HepG2 (cell line): ENCODE results near the gene SLC19A1. TPM values are rescaled to one million over a fixed set of nuclear protein-coding genes. Genes with fewer than 3 reads are reported as not detected.

Source experiments
- BRD4 ChIP-seq: sonication (generic); formaldehyde crosslinking; IDR thresholded peaks from 2 replicates; pipeline ENCODE4 v1.4.0; 2020; ENCODE audit warnings: missing genetic modification reagents
- CBX5 ChIP-seq: sonication (generic); formaldehyde crosslinking; IDR thresholded peaks from 2 replicates; pipeline ENCODE4 v1.4.0; 2020; ENCODE audit warnings: missing genetic modification reagents, borderline replicate concordance
- DR1 ChIP-seq: sonication (generic); formaldehyde crosslinking; IDR thresholded peaks from 2 replicates; pipeline ENCODE4 v1.8.0; 2021; ENCODE audit warnings: mild to moderate bottlenecking, missing genetic modification reagents, inconsistent platforms
- KLF15 ChIP-seq: sonication (generic); formaldehyde crosslinking; IDR thresholded peaks from 2 replicates; pipeline ENCODE4 v1.8.1; 2023; ENCODE audit warnings: borderline replicate concordance, mild to moderate bottlenecking, inconsistent platforms, missing genetic modification reagents, mixed read lengths
- NFIB ChIP-seq: sonication (generic); formaldehyde crosslinking; IDR thresholded peaks from 2 replicates; pipeline ENCODE4 v1.9.0; 2021; ENCODE audit warnings: missing genetic modification reagents, mild to moderate bottlenecking, borderline replicate concordance
- PHF20 ChIP-seq: sonication (generic); formaldehyde crosslinking; IDR thresholded peaks from 2 replicates; pipeline ENCODE4 v1.5.0; 2020; ENCODE audit warnings: mild to moderate bottlenecking, missing genetic modification reagents
- SP5 ChIP-seq: IDR thresholded peaks from 2 replicates; pipeline ENCODE4 v1.6.1; 2016; ENCODE audit warnings: low read depth, borderline replicate concordance
- ZNF329 ChIP-seq: sonication (generic); formaldehyde crosslinking; IDR thresholded peaks from 2 replicates; pipeline ENCODE4 v1.9.0; 2021; ENCODE audit warnings: low read depth, mild to moderate bottlenecking, missing genetic modification reagents
- ZNF335 ChIP-seq: sonication (generic); formaldehyde crosslinking; IDR thresholded peaks from 2 replicates; pipeline ENCODE4 v1.4.0; 2020; ENCODE audit warnings: missing genetic modification reagents
- ZNF44 ChIP-seq: sonication (generic); formaldehyde crosslinking; IDR thresholded peaks from 2 replicates; pipeline ENCODE4 v1.5.1; 2020; ENCODE audit warnings: mild to moderate bottlenecking, missing genetic modification reagents
- ZNF747 ChIP-seq: sonication (generic); formaldehyde crosslinking; IDR thresholded peaks from 2 replicates; pipeline ENCODE4 v1.8.1; 2023; ENCODE audit warnings: missing genetic modification reagents, mild to moderate bottlenecking, borderline replicate concordance
- polyA plus RNA-seq, 8 experiments: library from polyadenylated mRNA; depleted of rRNA in 3 of 8; stranded (reverse) in 7 of 8; unstranded in 1 of 8; fragments of >200 nt; fragmentation: Illumina TruSeq in 4 of 8; extraction: Trizol in 4 of 8; gene quantifications; 2 replicates each; pipeline versions ENCODE4 v1.2.1 to v1.2.3, GENCODE V29; 2011 to 2016; ENCODE audit warnings: low read depth in 4 of 8, missing spikeins in 1 of 8, mixed read lengths in 1 of 8; ENCODE audit not compliant: insufficient read depth in 1 of 8
- total RNA-seq, 5 experiments: library from RNA; depleted of rRNA; stranded (reverse); fragments of >200 nt; fragmentation: Illumina TruSeq; extraction: Trizol; gene quantifications; 2 replicates each; pipeline ENCODE4 v1.2.3, GENCODE V29; 2016; ENCODE audit warnings: low read depth in 1 of 5
- TF ChIP-seq, protein P1 (sequence below): sonication (generic); formaldehyde crosslinking; IDR thresholded peaks from 2 replicates; pipeline ENCODE4 v1.8.0; 2022; ENCODE audit warnings: mild to moderate bottlenecking, missing genetic modification reagents
- TF ChIP-seq, protein P2 (sequence below): IDR thresholded peaks from 2 replicates; pipeline ENCODE4 v1.6.1; 2016
- TF ChIP-seq, protein P3 (sequence below): sonication (generic); formaldehyde crosslinking; IDR thresholded peaks from 2 replicates; pipeline ENCODE4 v1.4.0; 2020; ENCODE audit warnings: missing genetic modification reagents, borderline replicate concordance
- TF ChIP-seq, protein P4 (sequence below): sonication (generic); formaldehyde crosslinking; IDR thresholded peaks from 2 replicates; pipeline ENCODE4 v1.8.1; 2023; ENCODE audit warnings: missing genetic modification reagents, inconsistent platforms, borderline replicate concordance
- TF ChIP-seq, protein P5 (sequence below): sonication (generic); formaldehyde crosslinking; IDR thresholded peaks from 2 replicates; pipeline ENCODE4 v1.5.0; 2020; ENCODE audit warnings: mild to moderate bottlenecking, missing genetic modification reagents, borderline replicate concordance
- TF ChIP-seq, protein P6 (sequence below): sonication (generic); formaldehyde crosslinking; IDR thresholded peaks from 2 replicates; pipeline ENCODE4 v1.4.0; 2020; ENCODE audit warnings: missing genetic modification reagents

Gene SLC19A1
- total and polyA plus RNA-seq, 2 of the 13 experiments (the other 11 are each of a cell fraction or from before 2014, with no cell fraction given) = 21.8 to 23.0 TPM

DNA sequence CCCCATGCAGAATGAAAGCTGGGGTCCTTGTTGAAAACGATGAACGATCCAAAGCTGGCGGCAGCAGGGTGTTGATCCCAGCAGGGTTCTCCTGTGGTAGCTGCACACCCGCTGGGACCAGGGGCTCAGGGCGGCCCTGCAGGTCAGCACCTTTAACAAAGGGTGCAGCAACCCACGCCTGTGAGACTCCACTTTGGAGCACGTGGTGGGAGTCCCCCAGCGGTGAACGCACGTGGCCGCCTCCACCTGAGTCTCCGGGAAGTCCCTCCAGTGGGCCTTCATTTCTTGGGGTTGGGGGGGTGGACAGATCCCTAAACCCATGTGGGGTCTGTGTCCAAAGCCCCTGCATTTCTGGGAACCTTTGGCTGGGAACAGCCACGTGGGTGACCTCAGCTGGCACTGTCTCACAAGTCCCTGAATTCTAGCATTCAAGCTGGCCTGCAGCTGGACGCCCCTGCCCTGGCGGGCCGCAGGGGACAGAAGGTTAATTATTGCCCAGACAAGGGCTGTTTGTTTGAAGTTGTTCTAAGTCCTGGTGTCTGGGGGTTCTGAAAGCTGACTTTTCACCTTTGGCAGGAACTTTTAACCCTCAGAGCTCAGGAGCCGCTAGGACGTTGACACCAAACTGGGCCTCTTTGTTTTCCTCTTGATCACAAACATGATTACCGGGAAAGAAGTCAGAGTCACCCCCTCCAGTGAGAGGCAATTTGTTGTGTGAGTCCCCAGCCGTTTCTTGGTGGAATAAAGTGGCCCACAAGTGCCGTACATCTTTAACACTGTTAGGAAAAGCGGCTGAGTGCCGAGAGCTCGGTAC, 72.8 kb downstream of the SLC19A1 start (continued):
- TF ChIP-seq SP5 (CRISPR knock-in tag) (peak; percentile 68; the same call in 1 of the 2 replicates), DR1 (CRISPR knock-in tag) (no peak), BRD4 (CRISPR knock-in tag) (peak; percentile 63; the same call in 1 of the 2 replicates), ZNF44 (CRISPR knock-in tag) (no peak), ZNF329 (no peak), PHF20 (CRISPR knock-in tag) (no peak), KLF15 (no peak), ZNF335 (CRISPR knock-in tag) (peak; percentile 91), NFIB (CRISPR knock-in tag) (no peak), ZNF747 (CRISPR knock-in tag) (no peak; the same call in 1 of the 2 replicates), CBX5 (CRISPR knock-in tag) (peak; percentile 77; the same call in 1 of the 2 replicates)
- TF ChIP-seq, protein P1, sequence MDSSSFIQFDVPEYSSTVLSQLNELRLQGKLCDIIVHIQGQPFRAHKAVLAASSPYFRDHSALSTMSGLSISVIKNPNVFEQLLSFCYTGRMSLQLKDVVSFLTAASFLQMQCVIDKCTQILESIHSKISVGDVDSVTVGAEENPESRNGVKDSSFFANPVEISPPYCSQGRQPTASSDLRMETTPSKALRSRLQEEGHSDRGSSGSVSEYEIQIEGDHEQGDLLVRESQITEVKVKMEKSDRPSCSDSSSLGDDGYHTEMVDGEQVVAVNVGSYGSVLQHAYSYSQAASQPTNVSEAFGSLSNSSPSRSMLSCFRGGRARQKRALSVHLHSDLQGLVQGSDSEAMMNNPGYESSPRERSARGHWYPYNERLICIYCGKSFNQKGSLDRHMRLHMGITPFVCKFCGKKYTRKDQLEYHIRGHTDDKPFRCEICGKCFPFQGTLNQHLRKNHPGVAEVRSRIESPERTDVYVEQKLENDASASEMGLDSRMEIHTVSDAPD (CRISPR knock-in tag) = peak; percentile 54; the same call in 1 of the 2 replicates
- TF ChIP-seq, protein P2, sequence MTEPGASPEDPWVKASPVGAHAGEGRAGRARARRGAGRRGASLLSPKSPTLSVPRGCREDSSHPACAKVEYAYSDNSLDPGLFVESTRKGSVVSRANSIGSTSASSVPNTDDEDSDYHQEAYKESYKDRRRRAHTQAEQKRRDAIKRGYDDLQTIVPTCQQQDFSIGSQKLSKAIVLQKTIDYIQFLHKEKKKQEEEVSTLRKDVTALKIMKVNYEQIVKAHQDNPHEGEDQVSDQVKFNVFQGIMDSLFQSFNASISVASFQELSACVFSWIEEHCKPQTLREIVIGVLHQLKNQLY (CRISPR knock-in tag) = peak; percentile 77; the same call in 1 of the 2 replicates
- TF ChIP-seq, protein P3, sequence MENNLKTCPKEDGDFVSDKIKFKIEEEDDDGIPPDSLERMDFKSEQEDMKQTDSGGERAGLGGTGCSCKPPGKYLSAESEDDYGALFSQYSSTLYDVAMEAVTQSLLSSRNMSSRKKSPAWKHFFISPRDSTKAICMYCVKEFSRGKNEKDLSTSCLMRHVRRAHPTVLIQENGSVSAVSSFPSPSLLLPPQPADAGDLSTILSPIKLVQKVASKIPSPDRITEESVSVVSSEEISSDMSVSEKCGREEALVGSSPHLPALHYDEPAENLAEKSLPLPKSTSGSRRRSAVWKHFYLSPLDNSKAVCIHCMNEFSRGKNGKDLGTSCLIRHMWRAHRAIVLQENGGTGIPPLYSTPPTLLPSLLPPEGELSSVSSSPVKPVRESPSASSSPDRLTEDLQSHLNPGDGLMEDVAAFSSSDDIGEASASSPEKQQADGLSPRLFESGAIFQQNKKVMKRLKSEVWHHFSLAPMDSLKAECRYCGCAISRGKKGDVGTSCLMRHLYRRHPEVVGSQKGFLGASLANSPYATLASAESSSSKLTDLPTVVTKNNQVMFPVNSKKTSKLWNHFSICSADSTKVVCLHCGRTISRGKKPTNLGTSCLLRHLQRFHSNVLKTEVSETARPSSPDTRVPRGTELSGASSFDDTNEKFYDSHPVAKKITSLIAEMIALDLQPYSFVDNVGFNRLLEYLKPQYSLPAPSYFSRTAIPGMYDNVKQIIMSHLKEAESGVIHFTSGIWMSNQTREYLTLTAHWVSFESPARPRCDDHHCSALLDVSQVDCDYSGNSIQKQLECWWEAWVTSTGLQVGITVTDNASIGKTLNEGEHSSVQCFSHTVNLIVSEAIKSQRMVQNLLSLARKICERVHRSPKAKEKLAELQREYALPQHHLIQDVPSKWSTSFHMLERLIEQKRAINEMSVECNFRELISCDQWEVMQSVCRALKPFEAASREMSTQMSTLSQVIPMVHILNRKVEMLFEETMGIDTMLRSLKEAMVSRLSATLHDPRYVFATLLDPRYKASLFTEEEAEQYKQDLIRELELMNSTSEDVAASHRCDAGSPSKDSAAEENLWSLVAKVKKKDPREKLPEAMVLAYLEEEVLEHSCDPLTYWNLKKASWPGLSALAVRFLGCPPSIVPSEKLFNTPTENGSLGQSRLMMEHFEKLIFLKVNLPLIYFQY (CRISPR knock-in tag) = 0 out of 2 replicates have a peak, but pooled peaks have one; percentile 87
- TF ChIP-seq, protein P4, sequence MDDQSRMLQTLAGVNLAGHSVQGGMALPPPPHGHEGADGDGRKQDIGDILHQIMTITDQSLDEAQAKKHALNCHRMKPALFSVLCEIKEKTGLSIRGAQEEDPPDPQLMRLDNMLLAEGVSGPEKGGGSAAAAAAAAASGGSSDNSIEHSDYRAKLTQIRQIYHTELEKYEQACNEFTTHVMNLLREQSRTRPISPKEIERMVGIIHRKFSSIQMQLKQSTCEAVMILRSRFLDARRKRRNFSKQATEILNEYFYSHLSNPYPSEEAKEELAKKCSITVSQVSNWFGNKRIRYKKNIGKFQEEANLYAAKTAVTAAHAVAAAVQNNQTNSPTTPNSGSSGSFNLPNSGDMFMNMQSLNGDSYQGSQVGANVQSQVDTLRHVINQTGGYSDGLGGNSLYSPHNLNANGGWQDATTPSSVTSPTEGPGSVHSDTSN (CRISPR knock-in tag) = no peak
- TF ChIP-seq, protein P5, sequence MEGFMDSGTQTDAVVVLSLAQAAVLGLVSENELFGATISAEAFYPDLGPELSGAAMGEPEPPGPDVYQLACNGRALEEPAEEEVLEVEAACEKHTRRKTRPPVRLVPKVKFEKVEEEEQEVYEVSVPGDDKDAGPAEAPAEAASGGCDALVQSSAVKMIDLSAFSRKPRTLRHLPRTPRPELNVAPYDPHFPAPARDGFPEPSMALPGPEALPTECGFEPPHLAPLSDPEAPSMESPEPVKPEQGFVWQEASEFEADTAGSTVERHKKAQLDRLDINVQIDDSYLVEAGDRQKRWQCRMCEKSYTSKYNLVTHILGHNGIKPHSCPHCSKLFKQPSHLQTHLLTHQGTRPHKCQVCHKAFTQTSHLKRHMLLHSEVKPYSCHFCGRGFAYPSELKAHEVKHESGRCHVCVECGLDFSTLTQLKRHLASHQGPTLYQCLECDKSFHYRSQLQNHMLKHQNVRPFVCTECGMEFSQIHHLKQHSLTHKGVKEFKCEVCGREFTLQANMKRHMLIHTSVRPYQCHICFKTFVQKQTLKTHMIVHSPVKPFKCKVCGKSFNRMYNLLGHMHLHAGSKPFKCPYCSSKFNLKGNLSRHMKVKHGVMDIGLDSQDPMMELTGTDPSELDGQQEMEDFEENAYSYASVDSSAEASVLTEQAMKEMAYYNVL (CRISPR knock-in tag) = no peak
- TF ChIP-seq, protein P6, sequence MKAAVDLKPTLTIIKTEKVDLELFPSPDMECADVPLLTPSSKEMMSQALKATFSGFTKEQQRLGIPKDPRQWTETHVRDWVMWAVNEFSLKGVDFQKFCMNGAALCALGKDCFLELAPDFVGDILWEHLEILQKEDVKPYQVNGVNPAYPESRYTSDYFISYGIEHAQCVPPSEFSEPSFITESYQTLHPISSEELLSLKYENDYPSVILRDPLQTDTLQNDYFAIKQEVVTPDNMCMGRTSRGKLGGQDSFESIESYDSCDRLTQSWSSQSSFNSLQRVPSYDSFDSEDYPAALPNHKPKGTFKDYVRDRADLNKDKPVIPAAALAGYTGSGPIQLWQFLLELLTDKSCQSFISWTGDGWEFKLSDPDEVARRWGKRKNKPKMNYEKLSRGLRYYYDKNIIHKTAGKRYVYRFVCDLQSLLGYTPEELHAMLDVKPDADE (CRISPR knock-in tag) = no peak
